Measurements from ENCODE around the gene SMG6.

The SMG6 gene

GRCh38 chr17:2093349-2093748 is 210.2 kb downstream of the SMG6 start:
- no peak for DNase-seq

GRCh38 chr17:2092253-2092652 is 211.3 kb downstream of the SMG6 start:
- no peak for DNase-seq

- DNase-seq, result no peak
Measured at GRCh38 chr17:2090804-2091534, 212.6 kb downstream of the SMG6 start.

- no peak for DNase-seq
Measured at GRCh38 chr17:2090210-2090641, 213.4 kb downstream of the SMG6 start.

GRCh38 chr17:2089021-2089422 is 214.6 kb downstream of the SMG6 start:
- DNase-seq, result no peak

GRCh38 chr17:2087597-2088211 is 215.9 kb downstream of the SMG6 start:
- peak; percentile 79 for DNase-seq

GRCh38 chr17:2086306-2086705 is 217.3 kb downstream of the SMG6 start:
- no peak for DNase-seq

- no peak for DNase-seq
Measured at GRCh38 chr17:2085648-2085949, 218.0 kb downstream of the SMG6 start.

GRCh38 chr17:2084766-2085647 is 218.6 kb downstream of the SMG6 start:
- no peak for DNase-seq

GRCh38 chr17:2084036-2084765 is 219.4 kb downstream of the SMG6 start:
- no peak for DNase-seq

GRCh38 chr17:2083613-2084035 is 220.0 kb downstream of the SMG6 start:
- DNase-seq, result no peak

GRCh38 chr17:2082003-2082781 is 221.4 kb downstream of the SMG6 start:
- no peak for DNase-seq

GRCh38 chr17:2081564-2081963 is 222.0 kb downstream of the SMG6 start:
- DNase-seq, result no peak

GRCh38 chr17:2077040-2077439 is 226.5 kb downstream of the SMG6 start:
- DNase-seq, result no peak

- DNase-seq, result no peak
Measured at GRCh38 chr17:2076087-2076984, 227.2 kb downstream of the SMG6 start.

GRCh38 chr17:2075336-2076086 is 228.1 kb downstream of the SMG6 start:
- no peak for DNase-seq

- no peak for DNase-seq
Measured at GRCh38 chr17:2074919-2075318, 228.7 kb downstream of the SMG6 start.

GRCh38 chr17:2071455-2072281 is 231.9 kb downstream of the SMG6 start:
- no peak for DNase-seq

- DNase-seq, result no peak
Measured at GRCh38 chr17:2071024-2071385, 232.6 kb downstream of the SMG6 start.
